Non-pigmented ciliary epithelial cell (primary cell): ENCODE data around the gene PRELP.

Experiments used
- DNase-seq: peaks from one replicate; pipeline ENCODE4 v3.0.0-alpha.2; 2010; ENCODE audit warnings: low read depth

Gene PRELP

GRCh38 chr1:203525685-203526084 is 50.1 kb downstream of the PRELP start:
- no peak for DNase-seq

DNA sequence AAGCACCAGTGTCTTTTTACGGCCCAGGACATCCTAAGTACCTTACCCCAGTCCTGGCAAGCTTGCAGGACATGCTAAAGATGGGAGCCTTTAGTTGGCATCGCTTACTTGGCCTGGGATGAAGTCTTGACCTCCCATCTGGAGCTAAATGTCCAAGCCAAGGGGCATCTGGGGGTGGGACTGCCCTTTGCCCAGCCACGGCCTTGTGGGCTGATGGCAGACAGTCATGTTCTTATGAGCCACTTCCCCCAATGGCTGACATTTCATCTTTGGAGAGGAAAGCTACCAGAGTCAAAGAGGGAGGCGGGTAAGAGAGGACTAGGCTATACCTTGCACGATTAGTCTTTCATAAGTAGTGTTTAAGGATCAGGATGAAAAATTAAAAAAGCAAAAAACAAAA is 50.5 kb downstream of the PRELP start:
- no peak for DNase-seq

DNA sequence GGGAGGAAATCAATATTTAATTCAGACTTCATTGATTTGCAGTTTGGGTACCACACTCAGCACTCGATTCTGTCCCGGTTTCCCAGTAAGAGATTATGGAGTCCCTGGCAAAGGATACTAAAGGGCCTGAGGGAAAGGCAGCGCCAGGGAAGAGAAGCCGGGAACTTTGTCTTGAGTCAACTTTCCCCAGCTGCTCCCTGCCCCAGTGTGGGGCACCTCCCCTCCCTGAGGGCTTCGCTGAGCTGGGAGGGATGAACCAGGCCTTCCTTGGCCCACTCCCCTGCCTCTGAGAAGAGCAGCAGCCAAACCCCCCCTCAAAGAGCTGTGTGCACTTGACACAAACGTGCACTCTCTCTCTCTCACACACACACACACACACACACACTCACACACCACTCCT is 51.0 kb downstream of the PRELP start:
- DNase-seq, result no peak

DNA sequence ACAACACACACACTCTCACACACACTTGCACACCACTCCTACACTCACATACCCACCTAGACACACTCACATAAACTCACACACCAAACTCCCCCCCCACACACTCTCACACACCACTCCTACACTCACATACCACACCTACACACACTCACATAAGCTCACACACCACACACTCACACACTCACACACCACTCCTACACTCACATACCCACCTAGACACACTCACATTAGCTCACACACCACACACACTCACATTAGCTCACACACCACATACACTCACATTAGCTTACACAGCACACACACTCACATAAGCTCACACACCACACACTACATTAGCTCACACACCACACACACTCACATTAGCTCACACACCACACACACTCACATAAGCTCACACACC is 51.4 kb downstream of the PRELP start:
- no peak for DNase-seq

- no peak for DNase-seq
Observed at GRCh38 chr1:203528063-203528462, 52.5 kb downstream of the PRELP start.

DNA sequence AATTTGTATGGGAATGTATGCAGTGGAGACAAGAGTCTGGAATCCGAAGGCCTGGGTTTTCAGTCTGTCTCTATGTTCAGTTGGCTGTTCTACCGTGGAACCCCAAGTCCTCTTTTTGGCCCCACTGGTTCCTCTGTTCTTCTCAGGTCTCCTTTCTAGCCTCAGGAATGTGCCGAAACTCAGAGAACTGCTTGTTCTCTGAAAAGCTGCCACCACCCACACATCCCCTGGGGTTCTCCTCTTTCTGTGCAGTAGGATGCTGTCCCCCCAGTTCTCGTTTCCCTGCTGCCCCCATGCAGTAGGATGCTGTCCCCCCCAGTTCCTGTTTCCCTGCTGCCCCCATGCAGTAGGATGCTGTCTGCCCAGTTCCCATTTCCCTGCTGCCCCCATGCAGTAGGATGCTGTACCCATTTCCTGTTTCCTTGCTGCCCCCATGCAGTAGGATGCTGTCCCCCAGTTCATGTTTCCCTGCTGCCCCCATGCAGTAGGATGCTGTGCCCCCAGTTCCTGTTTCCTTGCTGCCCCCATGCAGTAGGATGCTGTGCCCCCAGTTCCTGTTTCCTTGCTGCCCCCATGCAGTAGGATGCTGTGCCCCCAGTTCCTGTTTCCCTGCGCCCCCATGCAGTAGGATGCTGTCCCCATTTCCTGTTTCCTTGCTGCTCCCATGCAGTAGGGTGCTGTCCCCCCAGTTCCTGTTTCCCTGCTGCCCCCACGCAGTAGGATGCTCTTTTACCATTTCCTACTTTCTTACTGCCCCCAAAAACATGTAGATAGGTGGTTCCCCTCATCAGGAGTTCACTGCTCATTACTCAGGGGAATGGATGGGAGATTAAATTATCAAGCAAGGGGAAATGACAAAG is 53.6 kb downstream of the PRELP start:
- no peak for DNase-seq

GRCh38 chr1:203531063-203531462 is 55.5 kb downstream of the PRELP start:
- no peak for DNase-seq

DNA sequence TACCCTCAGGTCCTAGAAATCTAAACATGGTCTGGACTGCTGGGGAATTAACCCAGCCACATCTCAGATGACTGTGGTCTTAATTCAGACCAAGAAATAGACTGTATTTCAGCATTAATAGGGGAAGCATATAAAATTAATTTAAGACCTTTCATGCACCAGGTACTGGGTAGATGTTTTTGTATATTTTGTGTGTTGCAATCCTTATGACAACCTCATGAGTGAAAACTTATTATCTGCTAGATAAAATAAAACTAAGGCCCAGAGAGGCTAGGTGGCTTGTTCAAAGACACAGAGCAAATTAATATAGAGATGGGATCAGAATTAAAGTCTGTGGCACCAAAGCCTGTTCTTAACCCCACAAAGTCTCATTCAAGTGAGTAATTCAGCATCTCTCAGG is 58.4 kb downstream of the PRELP start:
- DNase-seq, result no peak

GRCh38 chr1:203534526-203534925 is 58.9 kb downstream of the PRELP start:
- DNase-seq, result no peak

GRCh38 chr1:203536575-203536974 is 61.0 kb downstream of the PRELP start:
- DNase-seq, result no peak

DNA sequence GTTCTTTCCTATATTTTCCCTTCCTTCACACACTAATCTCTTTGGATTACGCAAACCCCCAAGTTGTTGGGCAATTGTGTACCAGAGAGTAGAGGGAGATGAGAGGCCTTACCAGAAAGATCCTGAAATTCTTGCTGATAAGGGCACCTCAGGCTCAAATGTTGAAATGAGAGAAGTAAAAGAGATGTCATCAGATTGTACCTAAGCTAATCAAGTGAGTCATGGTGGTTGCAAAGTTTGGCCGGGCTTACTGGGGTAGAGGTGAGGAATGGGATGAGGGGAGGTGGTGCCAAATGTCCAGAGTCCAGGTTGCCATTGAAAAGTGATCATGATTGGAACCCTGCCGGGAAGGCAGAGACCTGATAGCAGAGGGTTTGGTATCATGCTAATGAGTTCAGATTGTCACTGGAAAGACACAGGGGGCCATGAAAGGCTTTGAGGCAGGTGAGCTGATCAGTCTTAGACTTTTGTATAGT is 61.4 kb downstream of the PRELP start:
- no peak for DNase-seq

DNA sequence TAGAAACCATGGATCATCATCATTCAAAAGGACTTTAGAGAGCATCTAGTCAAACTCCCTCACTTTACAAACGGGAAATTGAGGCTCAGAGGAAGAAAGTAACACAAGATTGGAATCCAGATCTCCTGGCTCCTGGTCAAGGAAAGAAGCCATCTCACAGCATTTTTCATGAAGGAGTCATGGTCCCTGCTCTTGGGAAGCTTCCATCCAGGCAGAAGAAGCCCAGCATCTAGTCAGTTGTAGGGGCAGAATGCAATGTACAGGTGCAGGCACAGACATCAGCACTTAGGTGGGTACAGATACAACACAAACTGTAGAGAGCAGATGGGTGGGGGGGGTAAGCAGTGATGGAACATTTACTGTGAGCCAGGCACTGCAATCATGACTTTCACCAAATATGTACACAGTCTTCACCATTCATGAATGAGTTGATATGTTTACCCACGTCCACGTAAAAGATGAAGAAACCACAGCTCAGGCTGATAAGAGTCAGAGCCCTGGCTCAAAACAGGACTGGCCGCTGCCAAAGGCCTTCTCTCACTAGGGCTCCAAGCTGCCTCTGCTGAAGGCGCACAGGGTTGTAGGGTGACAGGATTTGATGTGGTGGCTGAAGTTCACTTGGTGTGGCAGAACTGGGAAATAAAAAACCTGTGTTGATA is 62.3 kb downstream of the PRELP start:
- no peak for DNase-seq

GRCh38 chr1:203538726-203539125 is 63.1 kb downstream of the PRELP start:
- DNase-seq, result no peak

DNA sequence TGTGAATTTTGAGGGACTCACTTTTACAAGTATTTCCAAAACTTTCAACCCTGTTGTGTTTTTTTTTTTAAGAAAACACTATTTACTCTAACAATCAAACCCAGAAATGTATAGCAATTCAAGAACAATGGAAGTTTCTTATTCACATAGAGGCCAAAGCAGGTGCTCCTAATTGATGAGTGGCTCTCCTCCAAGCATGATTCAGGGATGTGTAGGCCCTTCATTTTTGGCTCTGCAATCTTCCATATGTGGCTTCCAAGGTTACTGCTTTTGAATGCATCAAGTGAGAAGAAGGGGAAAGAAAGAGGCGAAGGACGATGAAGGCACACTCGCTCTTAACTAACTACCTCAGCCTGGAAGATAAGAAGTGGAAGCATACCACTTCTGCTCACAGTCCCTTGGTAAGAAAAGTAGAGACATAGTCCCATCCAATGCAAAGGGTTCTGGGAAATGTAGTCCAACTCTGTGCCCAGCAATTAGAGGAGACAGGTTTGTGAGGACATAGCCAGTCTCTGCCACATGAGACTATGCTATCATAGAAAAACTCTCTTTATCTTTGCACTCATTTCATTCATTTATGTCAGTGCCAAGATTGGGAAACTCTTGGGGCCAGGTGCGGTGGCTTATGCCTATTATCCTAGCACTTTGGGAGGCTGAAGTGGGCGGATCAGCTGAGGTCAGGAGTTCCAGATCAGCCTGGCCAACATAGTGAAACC is 64.4 kb downstream of the PRELP start:
- no peak for DNase-seq
